ENCODE results near the gene TDRD7.

- TF ChIP-seq POLR2A (IDR thresholded peaks at IDR 0.05) (no peak), POLR2AphosphoS5 (IDR thresholded peaks at IDR 0.05) (no peak)
- TF ChIP-seq, protein P1, sequence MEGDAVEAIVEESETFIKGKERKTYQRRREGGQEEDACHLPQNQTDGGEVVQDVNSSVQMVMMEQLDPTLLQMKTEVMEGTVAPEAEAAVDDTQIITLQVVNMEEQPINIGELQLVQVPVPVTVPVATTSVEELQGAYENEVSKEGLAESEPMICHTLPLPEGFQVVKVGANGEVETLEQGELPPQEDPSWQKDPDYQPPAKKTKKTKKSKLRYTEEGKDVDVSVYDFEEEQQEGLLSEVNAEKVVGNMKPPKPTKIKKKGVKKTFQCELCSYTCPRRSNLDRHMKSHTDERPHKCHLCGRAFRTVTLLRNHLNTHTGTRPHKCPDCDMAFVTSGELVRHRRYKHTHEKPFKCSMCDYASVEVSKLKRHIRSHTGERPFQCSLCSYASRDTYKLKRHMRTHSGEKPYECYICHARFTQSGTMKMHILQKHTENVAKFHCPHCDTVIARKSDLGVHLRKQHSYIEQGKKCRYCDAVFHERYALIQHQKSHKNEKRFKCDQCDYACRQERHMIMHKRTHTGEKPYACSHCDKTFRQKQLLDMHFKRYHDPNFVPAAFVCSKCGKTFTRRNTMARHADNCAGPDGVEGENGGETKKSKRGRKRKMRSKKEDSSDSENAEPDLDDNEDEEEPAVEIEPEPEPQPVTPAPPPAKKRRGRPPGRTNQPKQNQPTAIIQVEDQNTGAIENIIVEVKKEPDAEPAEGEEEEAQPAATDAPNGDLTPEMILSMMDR (IDR thresholded peaks at IDR 0.05), result no peak
Measured at GRCh38 chr9:97506787-97507186, 94.9 kb downstream of the TDRD7 start.

Data from breast epithelium (tissue), 3 donors.